DOHH2 (cell line): ENCODE measurements around the gene EXOSC5.

ENCODE experiments used
- H3F3A ChIP-seq: fragments of 200-600 bp; sonication (generic), shearing (Covaris generic); 2 replicates; pipeline ENCODE4 v1.6.0; 2016; ENCODE audit warnings: antibody characterized with exemption, mild to moderate bottlenecking; ENCODE audit not compliant: control insufficient read depth, insufficient read depth
- H3K27ac ChIP-seq: fragments of 200-600 bp; sonication (generic); 2 replicates; pipeline ENCODE4 v1.5.1; 2014; ENCODE audit warnings: low read depth, mild to moderate bottlenecking, low read length, moderate library complexity
- H3K27me3 ChIP-seq: fragments of 200-600 bp; sonication (generic); 2 replicates; pipeline ENCODE4 v1.6.1; 2014; ENCODE audit warnings: mild to moderate bottlenecking, low read length, mixed read lengths; ENCODE audit not compliant: control insufficient read depth
- H3K36me3 ChIP-seq: fragments of 200-600 bp; sonication (generic); 2 replicates; pipeline ENCODE4 v1.6.1; 2014; ENCODE audit warnings: mild to moderate bottlenecking, low read length, moderate library complexity, mixed read lengths; ENCODE audit not compliant: control insufficient read depth
- H3K4me1 ChIP-seq: fragments of 200-600 bp; sonication (generic); 2 replicates; pipeline ENCODE4 v1.6.1; 2014; ENCODE audit warnings: mild to moderate bottlenecking, low read length, mixed read lengths; ENCODE audit not compliant: control insufficient read depth
- H3K4me2 ChIP-seq: fragments of 200-600 bp; sonication (generic); 2 replicates; pipeline ENCODE4 v1.6.0; 2014; ENCODE audit warnings: mild to moderate bottlenecking, low read length, moderate library complexity
- H3K4me3 ChIP-seq: fragments of 200-600 bp; sonication (generic); 2 replicates; pipeline ENCODE4 v1.5.1; 2014; ENCODE audit warnings: mild to moderate bottlenecking, low read length, mixed read lengths
- H3K79me2 ChIP-seq: fragments of 200-600 bp; sonication (generic); 2 replicates; pipeline ENCODE4 v1.6.1; 2014; ENCODE audit warnings: mild to moderate bottlenecking, low read length, mixed read lengths; ENCODE audit not compliant: control insufficient read depth
- H3K9me2 ChIP-seq: fragments of 200-600 bp; sonication (generic); replicated peaks from 2 replicates; pipeline ENCODE4 v1.6.1; 2014; ENCODE audit warnings: mild to moderate bottlenecking, low read length, mixed read lengths; ENCODE audit not compliant: control insufficient read depth
- H3K9me3 ChIP-seq: fragments of 200-600 bp; sonication (generic); 2 replicates; pipeline ENCODE4 v1.6.1; 2014; ENCODE audit warnings: antibody characterized with exemption, low read length, mixed read lengths; ENCODE audit not compliant: control insufficient read depth, insufficient read depth
- H4K20me1 ChIP-seq: fragments of 200-600 bp; sonication (generic); 2 replicates; pipeline ENCODE4 v1.6.0; 2014; ENCODE audit warnings: low read depth, mild to moderate bottlenecking, antibody characterized with exemption, low read length, moderate library complexity; ENCODE audit not compliant: control insufficient read depth, insufficient read depth
- CTCF ChIP-seq: fragments of 200-600 bp; sonication (generic); IDR thresholded peaks from one replicate; pipeline ENCODE4 v1.5.1; 2014; ENCODE audit warnings: antibody characterized with exemption, mild to moderate bottlenecking, low read depth, low read length; ENCODE audit not compliant: poor library complexity, severe bottlenecking
- EZH2phosphoT487 ChIP-seq: fragments of 200-600 bp; sonication (generic); IDR thresholded peaks from 2 replicates; pipeline ENCODE4 v1.6.1; 2017; ENCODE audit warnings: borderline replicate concordance, mild to moderate bottlenecking, antibody characterized with exemption, low read length, moderate library complexity, mixed read lengths

Gene EXOSC5

GRCh38 chr19:41426952-41427646 is 29.9 kb upstream of the EXOSC5 start, which contains the start of gene B3GNT8:
TSS of gene B3GNT8 (minus strand) at chr19:41427374. CDS start at chr19:41426778, 596 bp downstream.
- no peak within 1 kb of the TSS for H3K4me3 ChIP-seq
- H3K4me2 ChIP-seq = peak within 1 kb of the TSS; percentile 26; the same call in 1 of the 2 replicates
- no peak within 1 kb of the TSS for H3K27ac ChIP-seq

GRCh38 chr19:41426116-41426841 is 29.1 kb upstream of the EXOSC5 start:
- Histone ChIP-seq H4K20me1 (no peaks in the 10 kb centered on the region), H3K79me2 (no peaks in the 10 kb centered on the region), H3K4me3 (no peak overlapping the region), H3K4me2 (no peak overlapping the region), H3K9me3 (no peaks in the 10 kb centered on the region), H3K4me1 (peaks cover 17% of the 10 kb centered on the region), H3K27me3 (no peaks in the 10 kb centered on the region), H3K36me3 (peaks cover 12% of the 10 kb centered on the region; the same call in 1 of the 2 replicates), H3K27ac (no peak overlapping the region), H3K9me2 (no peaks in the 10 kb centered on the region), H3F3A (no peaks in the 10 kb centered on the region)
- TF ChIP-seq CTCF (no peak), EZH2phosphoT487 (no peak)

More at GRCh38 chr19:41426952-41427646, 29.9 kb upstream of the EXOSC5 start, which contains the start of gene B3GNT8:
- no peaks in the 10 kb centered on the region for H3K9me3 ChIP-seq
- no peaks in the 10 kb centered on the region for H3K79me2 ChIP-seq
- peaks cover 17% of the 10 kb centered on the region for H3K4me1 ChIP-seq
- no peaks in the 10 kb centered on the region for H3F3A ChIP-seq
- H3K9me2 ChIP-seq = no peaks in the 10 kb centered on the region
- no peak for TF ChIP-seq EZH2phosphoT487
- TF ChIP-seq CTCF = no peak
- no peaks in the 10 kb centered on the region for H4K20me1 ChIP-seq
- no peaks in the 10 kb centered on the region for H3K27me3 ChIP-seq
- peaks cover 19% of the 10 kb centered on the region for H3K36me3 ChIP-seq

GRCh38 chr19:41425174-41426115 is 28.3 kb upstream of the EXOSC5 start:
- no peaks in the 10 kb centered on the region for H3K27me3 ChIP-seq
- H3K4me2 ChIP-seq = no peak overlapping the region
- TF ChIP-seq CTCF = no peak
- TF ChIP-seq EZH2phosphoT487 = no peak
- no peak overlapping the region for H3K27ac ChIP-seq
- H3K79me2 ChIP-seq = no peaks in the 10 kb centered on the region
- H3K36me3 ChIP-seq = peaks cover 5% of the 10 kb centered on the region; the same call in 1 of the 2 replicates
- H3F3A ChIP-seq = no peaks in the 10 kb centered on the region
- no peaks in the 10 kb centered on the region for H3K9me3 ChIP-seq
- H3K4me3 ChIP-seq = no peak overlapping the region
- H3K4me1 ChIP-seq = peaks cover 17% of the 10 kb centered on the region
- no peaks in the 10 kb centered on the region for H4K20me1 ChIP-seq
- no peaks in the 10 kb centered on the region for H3K9me2 ChIP-seq
